ENCODE data around the gene RFXANK. TPM values are rescaled to one million over a fixed set of nuclear protein-coding genes. Genes with fewer than 3 reads are reported as not detected.

Gene RFXANK
- total RNA-seq, 1 experiment from 2014 or later, result 81.8 TPM

DNA sequence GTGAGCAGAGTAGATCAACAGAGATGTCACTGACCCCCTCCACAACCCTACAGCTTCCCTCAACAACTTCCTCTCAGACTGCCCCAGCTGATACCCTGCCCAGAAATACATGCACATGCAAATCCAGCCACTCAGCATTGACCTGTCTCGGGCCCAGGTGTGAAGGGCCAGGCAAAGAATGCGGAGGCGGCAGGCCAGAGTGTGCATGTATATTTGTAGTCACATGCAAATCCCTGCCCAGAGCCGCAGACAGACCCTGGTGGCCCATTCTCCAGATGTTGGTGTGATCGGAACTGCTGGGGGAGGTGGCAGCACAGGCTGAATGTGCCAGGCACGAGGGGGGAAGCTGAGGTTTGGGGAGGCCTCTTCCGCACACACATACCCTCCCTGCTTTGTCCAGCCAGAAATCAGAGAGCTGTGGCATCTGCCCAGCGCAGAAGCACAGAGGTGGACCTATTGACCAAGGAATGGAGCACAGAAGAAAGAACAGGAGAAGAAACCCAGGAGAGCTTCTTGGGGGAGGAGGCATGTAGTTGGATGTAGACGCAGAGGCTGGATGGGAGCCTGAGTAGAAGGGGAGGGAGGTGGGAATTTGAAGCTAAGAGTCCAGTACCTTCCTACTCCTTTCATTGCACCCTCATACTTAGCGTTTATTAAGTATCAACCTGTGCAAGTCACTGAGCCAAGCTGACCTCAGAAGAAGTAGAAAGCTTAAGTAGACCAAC is 36.4 kb upstream of the RFXANK start:
- H2BK12ac ChIP-seq (ENCODE audit: insufficient read length, low read depth, low read length), result no peak overlapping the region
- peaks cover 27% of the 10 kb centered on the region for H3K27me3 Mint-ChIP-seq (ENCODE audit: low read depth)
- no peak overlapping the region for H2BK20ac ChIP-seq (ENCODE audit: low read depth, low read length, poor library complexity, severe bottlenecking)
- no peak overlapping the region for H3K23ac ChIP-seq (ENCODE audit: insufficient read length, low read depth, low read length)
- no peak overlapping the region for H4K91ac ChIP-seq (ENCODE audit: insufficient read length, low read depth, low read length)
- H3K4me1 ChIP-seq (ENCODE audit: insufficient read depth, low read length), result no peaks in the 10 kb centered on the region
- no peak overlapping the region for H3K56ac ChIP-seq (ENCODE audit: insufficient read length, low read depth, low read length)
- no peaks in the 10 kb centered on the region; a peak in 1 of 7 replicates for H3K36me3 Mint-ChIP-seq (ENCODE audit: insufficient read depth in 1 of 3, low read depth in 3 of 3)
- TF ChIP-seq, protein P1, sequence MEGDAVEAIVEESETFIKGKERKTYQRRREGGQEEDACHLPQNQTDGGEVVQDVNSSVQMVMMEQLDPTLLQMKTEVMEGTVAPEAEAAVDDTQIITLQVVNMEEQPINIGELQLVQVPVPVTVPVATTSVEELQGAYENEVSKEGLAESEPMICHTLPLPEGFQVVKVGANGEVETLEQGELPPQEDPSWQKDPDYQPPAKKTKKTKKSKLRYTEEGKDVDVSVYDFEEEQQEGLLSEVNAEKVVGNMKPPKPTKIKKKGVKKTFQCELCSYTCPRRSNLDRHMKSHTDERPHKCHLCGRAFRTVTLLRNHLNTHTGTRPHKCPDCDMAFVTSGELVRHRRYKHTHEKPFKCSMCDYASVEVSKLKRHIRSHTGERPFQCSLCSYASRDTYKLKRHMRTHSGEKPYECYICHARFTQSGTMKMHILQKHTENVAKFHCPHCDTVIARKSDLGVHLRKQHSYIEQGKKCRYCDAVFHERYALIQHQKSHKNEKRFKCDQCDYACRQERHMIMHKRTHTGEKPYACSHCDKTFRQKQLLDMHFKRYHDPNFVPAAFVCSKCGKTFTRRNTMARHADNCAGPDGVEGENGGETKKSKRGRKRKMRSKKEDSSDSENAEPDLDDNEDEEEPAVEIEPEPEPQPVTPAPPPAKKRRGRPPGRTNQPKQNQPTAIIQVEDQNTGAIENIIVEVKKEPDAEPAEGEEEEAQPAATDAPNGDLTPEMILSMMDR (conservative IDR thresholded peaks at IDR 0.05), result no peak
- WGBS (ENCODE audit: extremely low coverage, insufficient read length, low lambda C conversion rate), result no CpG with 5 or more reads among the region's 10 CpGs
- H3K9me3 ChIP-seq (ENCODE audit: control insufficient read depth, low read depth, low read length), result no peaks in the 10 kb centered on the region
- no peaks in the 10 kb centered on the region for H3K23me2 ChIP-seq (ENCODE audit: insufficient read length, low read depth, low read length, poor library complexity, severe bottlenecking)
- H3K9ac ChIP-seq (ENCODE audit: extremely low read depth, insufficient read length, low read length), result no peak overlapping the region
- H2BK15ac ChIP-seq (ENCODE audit: low read depth, low read length), result no peak overlapping the region; the same call in 1 of the 2 replicates
- H2AFZ ChIP-seq (ENCODE audit: low read length), result no peak overlapping the region
- no peak overlapping the region for H2BK120ac ChIP-seq (ENCODE audit: low read depth, low read length, poor library complexity, severe bottlenecking)
- no peaks in the 10 kb centered on the region for H3K79me1 ChIP-seq (ENCODE audit: insufficient read depth, low read depth, low read length, poor library complexity, severe bottlenecking)
- H4K20me1 ChIP-seq (ENCODE audit: control insufficient read depth, insufficient read depth, insufficient read length), result no peaks in the 10 kb centered on the region
- H3K79me2 ChIP-seq (ENCODE audit: insufficient read depth, low read length), result no peaks in the 10 kb centered on the region
- H4K8ac ChIP-seq (replicated peaks; ENCODE audit: insufficient read length, low read depth, low read length), result no peak overlapping the region
- H3K27ac Mint-ChIP-seq, result no peak overlapping the region
- peaks cover 6 to 11% of the 10 kb centered on the region in 2 experiments; a peak in 3 of 4 replicates for H3K4me1 Mint-ChIP-seq
- no peak overlapping the region for H3K4me3 Mint-ChIP-seq
- no peak overlapping the region for H3T11ph ChIP-seq (ENCODE audit: low read length)
- no peak overlapping the region for H3K27ac ChIP-seq (ENCODE audit: insufficient read length, low read depth, low read length)
- no peak for DNase-seq
- H2BK5ac ChIP-seq (ENCODE audit: insufficient read length, low read length), result no peak overlapping the region
- no peak overlapping the region for H3K18ac ChIP-seq (ENCODE audit: insufficient read length, low read depth, low read length)
- H3K4me2 ChIP-seq (ENCODE audit: insufficient read depth, insufficient read length, low read length), result no peak overlapping the region
- no peak overlapping the region for H3K4ac ChIP-seq (ENCODE audit: low read depth, low read length)
- H3K27me3 ChIP-seq (ENCODE audit: insufficient read depth, low read length), result no peaks in the 10 kb centered on the region
- no peak overlapping the region for H2AK5ac ChIP-seq (ENCODE audit: insufficient read length, low read length)
- no peaks in the 10 kb centered on the region for H3K9me3 Mint-ChIP-seq
- no peak overlapping the region for H3K14ac ChIP-seq (ENCODE audit: insufficient read depth, low read length)
- H4K5ac ChIP-seq (ENCODE audit: insufficient read length, low read depth, low read length), result no peak overlapping the region
